ENCODE measurements around the gene YIPF4. TPM values are rescaled to one million over a fixed set of nuclear protein-coding genes. Genes with fewer than 3 reads are reported as not detected.
"Not testable (repeated sequence)": the region's sequence is repeated elsewhere in the genome, so short reads cannot be mapped to it uniquely, and the experiment has no call there.

YIPF4 gene
- total and polyA plus RNA-seq, 2 of the 4 experiments (the other 2 are of a cell fraction) = 3.6 to 6.8 TPM

GRCh38 chr2:32328679-32329078, 51.0 kb downstream of the YIPF4 start:
- H3K9ac ChIP-seq (ENCODE audit: low read depth, low read length); H2AFZ ChIP-seq (replicated peaks; ENCODE audit: low read length, poor library complexity); BruUV-seq (replicated peaks); POLR2A ChIA-PET (ENCODE audit: unreplicated experiment); H4K8ac ChIP-seq (ENCODE audit: low read depth in 2 of 2, low read length in 2 of 2); H3K4ac ChIP-seq (ENCODE audit: low read depth, low read length); H3K4me2 ChIP-seq (ENCODE audit: low read depth, low read length); H3K9me1 ChIP-seq (ENCODE audit: insufficient read depth, low read length); H3K9me3 ChIP-seq (ENCODE audit: control insufficient read depth, insufficient read depth, low read length); H3K36me3 ChIP-seq (ENCODE audit: control insufficient read depth, insufficient read depth, low read length); H2BK15ac ChIP-seq (ENCODE audit: low read depth, low read length); H3K27me3 ChIP-seq (ENCODE audit: control insufficient read depth, insufficient read depth, low read length); H2BK20ac ChIP-seq (ENCODE audit: low read depth, low read length); H3K4me3 ChIP-seq (ENCODE audit: insufficient read depth, low read depth, low read length); H3K56ac ChIP-seq (ENCODE audit: extremely low read depth, insufficient read depth, low read length); ATAC-seq (ENCODE audit: low read depth); CTCF ChIA-PET; H2BK120ac ChIP-seq (ENCODE audit: low read depth, low read length); H3K23ac ChIP-seq (ENCODE audit: low read depth, low read length); dilution Hi-C loops (cut with HindIII; ENCODE audit: low sequenced_read_pairs, unreplicated experiment); H3K79me1 ChIP-seq (ENCODE audit: low read depth in 1 of 2, low read length in 2 of 2); H4K91ac ChIP-seq (ENCODE audit: insufficient read depth, low read depth, low read length); intact Hi-C loops (cut with micrococcal nuclease); H2AK5ac ChIP-seq (ENCODE audit: low read depth, low read length); DNase-seq; H3K4me1 ChIP-seq (ENCODE audit: control insufficient read depth, insufficient read depth, low read length); H4K5ac ChIP-seq (ENCODE audit: low read depth, low read length); H2BK5ac ChIP-seq (ENCODE audit: low read depth, low read length, poor library complexity, severe bottlenecking); H4K20me1 ChIP-seq (ENCODE audit: insufficient read depth, low read length); H3K27ac ChIP-seq (ENCODE audit: insufficient read depth, low read length); in situ Hi-C loops (cut with MboI; ENCODE audit: low sequenced_read_pairs); H3K14ac ChIP-seq (replicated peaks; ENCODE audit: low read depth, low read length); H2AK9ac ChIP-seq (replicated peaks; ENCODE audit: low read depth, low read length, poor library complexity); H3K18ac ChIP-seq (ENCODE audit: low read depth, low read length): not testable (repeated sequence)
- WGBS, 2 experiments (ENCODE audit: extremely low coverage in 2 of 2, insufficient read length in 1 of 2) = no CpG with 5 or more reads among the region's 1 CpG

- intact Hi-C loops (cut with micrococcal nuclease); H4K91ac ChIP-seq (ENCODE audit: insufficient read depth, low read depth, low read length); H3K4me1 ChIP-seq (ENCODE audit: control insufficient read depth, insufficient read depth, low read length); H3K36me3 ChIP-seq (ENCODE audit: control insufficient read depth, insufficient read depth, low read length); DNase-seq; H3K14ac ChIP-seq (replicated peaks; ENCODE audit: low read depth, low read length); BruUV-seq (replicated peaks); H2BK120ac ChIP-seq (ENCODE audit: low read depth, low read length); H3K27ac ChIP-seq (ENCODE audit: insufficient read depth, low read length); ATAC-seq (ENCODE audit: low read depth); H3K27me3 ChIP-seq (ENCODE audit: control insufficient read depth, insufficient read depth, low read length); H3K9ac ChIP-seq (ENCODE audit: low read depth, low read length); H2BK20ac ChIP-seq (ENCODE audit: low read depth, low read length); H3K9me3 ChIP-seq (ENCODE audit: control insufficient read depth, insufficient read depth, low read length); H3K23ac ChIP-seq (ENCODE audit: low read depth, low read length); H3K18ac ChIP-seq (ENCODE audit: low read depth, low read length); H3K79me1 ChIP-seq (ENCODE audit: low read depth in 1 of 2, low read length in 2 of 2); H2BK15ac ChIP-seq (ENCODE audit: low read depth, low read length); in situ Hi-C loops (cut with MboI; ENCODE audit: low sequenced_read_pairs); POLR2A ChIA-PET (ENCODE audit: unreplicated experiment); H3K56ac ChIP-seq (ENCODE audit: extremely low read depth, insufficient read depth, low read length); dilution Hi-C loops (cut with HindIII; ENCODE audit: low sequenced_read_pairs, unreplicated experiment); H2AFZ ChIP-seq (replicated peaks; ENCODE audit: low read length, poor library complexity); H3K4ac ChIP-seq (ENCODE audit: low read depth, low read length); H2AK5ac ChIP-seq (ENCODE audit: low read depth, low read length); H4K5ac ChIP-seq (ENCODE audit: low read depth, low read length); H3K4me3 ChIP-seq (ENCODE audit: insufficient read depth, low read depth, low read length); H2BK5ac ChIP-seq (ENCODE audit: low read depth, low read length, poor library complexity, severe bottlenecking); H4K20me1 ChIP-seq (ENCODE audit: insufficient read depth, low read length); H3K9me1 ChIP-seq (ENCODE audit: insufficient read depth, low read length); H3K4me2 ChIP-seq (ENCODE audit: low read depth, low read length); H4K8ac ChIP-seq (ENCODE audit: low read depth in 2 of 2, low read length in 2 of 2); H2AK9ac ChIP-seq (replicated peaks; ENCODE audit: low read depth, low read length, poor library complexity): not testable (repeated sequence)
- WGBS, 2 experiments (ENCODE audit: extremely low coverage in 2 of 2, insufficient read length in 1 of 2) = 96% methylated on average over 4 of the region's 14 CpGs; no CpG with 5 or more reads in 1 of the 2 experiments
- CTCF ChIA-PET = interaction anchor here (0.6 kb wide), 1 partner anchor 365 kb away, joined by 3 read pairs; no protein-coding TSS in a partner anchor
Observed at GRCh38 chr2:32329180-32329980, 51.7 kb downstream of the YIPF4 start.

All from IMR-90 (cell line).